SIG-M5 (cell line): ENCODE data around the gene GRIN2A.

Experiments used
- DNase-seq: peaks from one replicate; lab custom pipeline; 2025; lab: John Stamatoyannopoulos, UW

The GRIN2A gene

DNA sequence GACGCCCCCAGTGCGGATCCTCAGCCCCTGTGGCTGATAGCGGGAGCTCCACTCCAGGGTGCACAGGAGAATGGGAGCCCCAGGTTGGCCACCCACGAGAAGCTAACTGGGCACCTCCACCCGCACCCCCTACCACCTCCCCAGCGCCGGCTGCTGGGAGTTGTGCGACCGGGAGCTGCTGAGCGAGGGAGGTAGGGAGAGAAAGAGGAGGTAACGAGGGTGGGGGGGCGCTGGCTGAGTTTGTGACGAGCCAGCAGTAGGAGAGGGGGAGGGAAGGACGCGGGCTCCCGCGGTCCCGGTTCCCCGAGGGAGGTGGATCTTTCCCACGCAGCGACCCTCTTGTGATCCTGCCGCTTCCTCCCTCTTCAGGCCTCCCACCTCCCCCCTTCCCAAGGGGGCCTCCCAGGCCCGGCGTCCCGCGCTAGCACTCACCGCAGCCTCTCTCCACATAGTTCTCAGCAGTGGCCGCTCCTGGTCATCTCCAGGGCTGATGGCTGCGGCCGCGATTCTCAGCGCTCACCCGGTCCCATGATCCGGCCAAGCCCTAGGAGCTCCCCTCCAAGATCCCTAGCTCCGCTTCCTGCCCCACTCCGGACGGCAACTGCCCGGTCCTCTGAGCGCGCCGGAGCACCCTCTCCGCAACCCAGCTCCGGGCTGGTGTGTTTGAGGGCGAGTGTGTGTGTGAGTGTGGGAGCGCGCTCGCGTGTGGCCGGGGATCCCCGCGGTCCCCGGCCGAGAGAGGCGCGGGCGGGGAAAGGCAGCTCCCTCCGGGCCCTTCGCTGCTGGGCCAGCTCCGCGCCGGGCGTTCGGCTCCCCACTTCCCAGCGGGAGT lies at the start of gene GRIN2A:
TSS of gene GRIN2A (minus strand) at position 207 of the 832 bp plus-strand sequence. CDS start 2,017 bp downstream, outside the sequence.
- DNase-seq = no peak

- DNase-seq = no peak
Observed at GRCh38 chr16:10231563-10231962, 49.3 kb upstream of the GRIN2A start.

GRCh38 chr16:10228779-10229178 lies 46.6 kb upstream of the GRIN2A start:
- no peak for DNase-seq

GRCh38 chr16:10226987-10227306 lies 44.7 kb upstream of the GRIN2A start:
- DNase-seq = no peak

GRCh38 chr16:10226141-10226986 lies 44.1 kb upstream of the GRIN2A start:
- no peak for DNase-seq

- no peak for DNase-seq
Observed at GRCh38 chr16:10225653-10226052, 43.4 kb upstream of the GRIN2A start.

- no peak for DNase-seq
Observed at GRCh38 chr16:10224850-10225249, 42.6 kb upstream of the GRIN2A start.

DNA sequence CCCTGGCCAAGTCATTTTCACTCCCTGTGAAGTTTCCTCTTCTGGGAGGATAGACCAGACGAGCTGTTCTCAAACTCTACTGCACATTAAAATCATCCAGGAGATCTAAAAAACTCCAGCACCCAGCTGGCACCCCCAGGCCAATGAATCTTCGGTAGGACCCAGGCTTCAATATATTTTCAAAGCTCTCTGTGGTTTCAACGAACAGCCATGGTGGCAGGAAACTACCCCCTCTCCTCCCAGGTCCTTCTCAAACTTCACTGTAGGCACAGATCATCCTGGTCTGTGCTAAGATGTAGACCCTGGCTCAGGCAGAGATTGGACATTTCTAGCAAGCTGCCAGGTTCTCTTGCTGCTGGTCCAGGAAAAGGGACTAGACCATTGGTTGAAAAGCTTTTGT lies 38.7 kb upstream of the GRIN2A start:
- DNase-seq = no peak

GRCh38 chr16:10219742-10220141 lies 37.5 kb upstream of the GRIN2A start:
- DNase-seq = no peak

DNA sequence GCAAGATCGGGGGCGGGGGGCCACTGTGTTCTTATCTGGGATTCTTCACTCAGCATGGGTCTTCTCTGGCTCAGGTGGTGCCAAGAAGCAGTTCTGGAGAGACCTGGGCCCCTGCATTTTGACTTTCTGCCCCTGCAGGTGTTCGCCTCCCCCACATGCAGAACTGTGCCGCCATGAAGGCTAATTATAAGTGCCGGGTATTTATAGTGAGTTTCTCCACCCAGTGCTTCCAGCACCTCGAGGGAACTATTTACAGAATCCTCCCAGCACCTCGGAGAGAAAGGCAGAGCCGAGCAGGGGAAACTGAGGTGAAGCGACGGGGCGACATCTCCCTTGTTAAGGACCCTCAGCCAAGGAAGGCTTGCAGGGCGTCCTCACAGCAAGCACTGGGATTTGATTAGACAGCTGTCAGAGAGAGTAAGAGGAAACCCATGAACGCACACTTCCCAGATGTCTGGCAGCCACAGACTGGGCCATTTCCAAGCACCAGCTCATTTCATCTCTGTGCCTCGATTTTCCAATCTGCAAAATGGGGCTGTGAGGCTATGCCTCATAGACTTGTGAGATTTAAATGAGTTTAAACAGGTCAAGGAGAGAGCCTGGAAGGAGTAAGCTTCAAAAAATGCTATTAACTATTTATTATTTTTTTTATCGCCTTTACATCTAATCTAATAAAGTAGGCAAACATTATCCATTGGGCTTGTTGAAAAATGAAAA lies 36.4 kb upstream of the GRIN2A start:
- DNase-seq = no peak

DNA sequence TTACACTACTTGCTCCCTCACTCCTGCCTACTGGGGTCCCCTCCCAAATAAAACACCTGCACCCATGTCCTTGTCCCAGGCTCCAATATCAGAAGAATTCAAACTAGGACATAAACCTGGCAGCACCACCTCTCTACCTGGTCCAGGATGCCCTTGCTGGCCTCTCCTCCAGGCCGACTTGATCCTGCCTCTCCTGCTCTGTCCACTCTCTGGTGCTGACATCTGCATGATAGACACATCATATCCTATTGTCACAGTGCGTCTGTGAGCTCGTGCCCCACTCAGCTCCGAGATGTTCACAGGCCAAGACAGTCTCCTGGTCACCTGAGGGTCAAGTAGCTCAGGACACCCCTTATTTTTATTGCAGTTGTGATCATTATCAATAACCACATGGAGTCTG lies 31.5 kb upstream of the GRIN2A start:
- DNase-seq = no peak

- no peak for DNase-seq
Observed at GRCh38 chr16:10210944-10211343, 28.7 kb upstream of the GRIN2A start.

DNA sequence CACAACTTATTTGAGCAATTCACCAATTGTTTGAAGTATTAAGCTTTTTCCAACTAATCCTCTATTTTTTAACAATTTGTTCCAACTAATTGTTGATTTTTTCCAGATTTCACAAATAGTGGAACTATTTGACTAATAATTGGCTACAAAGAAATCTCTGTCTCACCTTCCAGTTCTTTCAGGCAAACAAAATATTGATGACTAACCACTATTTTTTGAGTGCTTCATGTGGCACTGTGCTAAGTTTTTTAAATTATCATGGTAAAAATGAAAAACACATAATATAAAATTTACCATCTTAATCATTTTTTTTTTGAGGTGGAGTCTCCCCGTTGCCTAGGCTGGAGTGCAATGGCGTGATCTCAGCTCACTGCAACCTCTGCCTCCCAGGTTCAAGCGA lies 24.6 kb upstream of the GRIN2A start:
- no peak for DNase-seq

DNA sequence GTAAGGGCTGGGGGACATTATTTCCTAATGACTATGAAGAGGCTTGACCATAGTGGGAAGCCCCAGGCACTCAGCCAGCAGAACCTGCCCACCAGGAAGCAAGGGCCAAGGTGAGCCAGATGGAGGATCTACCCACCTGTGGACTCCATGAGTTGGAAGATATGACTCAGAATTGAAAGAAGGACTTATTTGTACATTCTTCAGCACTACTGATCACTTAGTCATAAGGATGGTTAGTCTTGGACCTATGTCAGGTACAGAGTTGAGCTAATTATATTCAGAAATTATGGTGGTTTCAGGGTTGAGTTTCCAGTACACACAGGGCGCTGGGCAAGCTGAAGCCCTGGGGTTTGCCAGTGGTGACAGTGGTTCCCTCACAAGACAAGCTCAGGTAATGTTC lies 24.0 kb upstream of the GRIN2A start:
- DNase-seq = no peak

GRCh38 chr16:10205688-10206087 lies 23.5 kb upstream of the GRIN2A start:
- DNase-seq = no peak

- no peak for DNase-seq
Observed at GRCh38 chr16:10202649-10203048, 20.4 kb upstream of the GRIN2A start.

DNA sequence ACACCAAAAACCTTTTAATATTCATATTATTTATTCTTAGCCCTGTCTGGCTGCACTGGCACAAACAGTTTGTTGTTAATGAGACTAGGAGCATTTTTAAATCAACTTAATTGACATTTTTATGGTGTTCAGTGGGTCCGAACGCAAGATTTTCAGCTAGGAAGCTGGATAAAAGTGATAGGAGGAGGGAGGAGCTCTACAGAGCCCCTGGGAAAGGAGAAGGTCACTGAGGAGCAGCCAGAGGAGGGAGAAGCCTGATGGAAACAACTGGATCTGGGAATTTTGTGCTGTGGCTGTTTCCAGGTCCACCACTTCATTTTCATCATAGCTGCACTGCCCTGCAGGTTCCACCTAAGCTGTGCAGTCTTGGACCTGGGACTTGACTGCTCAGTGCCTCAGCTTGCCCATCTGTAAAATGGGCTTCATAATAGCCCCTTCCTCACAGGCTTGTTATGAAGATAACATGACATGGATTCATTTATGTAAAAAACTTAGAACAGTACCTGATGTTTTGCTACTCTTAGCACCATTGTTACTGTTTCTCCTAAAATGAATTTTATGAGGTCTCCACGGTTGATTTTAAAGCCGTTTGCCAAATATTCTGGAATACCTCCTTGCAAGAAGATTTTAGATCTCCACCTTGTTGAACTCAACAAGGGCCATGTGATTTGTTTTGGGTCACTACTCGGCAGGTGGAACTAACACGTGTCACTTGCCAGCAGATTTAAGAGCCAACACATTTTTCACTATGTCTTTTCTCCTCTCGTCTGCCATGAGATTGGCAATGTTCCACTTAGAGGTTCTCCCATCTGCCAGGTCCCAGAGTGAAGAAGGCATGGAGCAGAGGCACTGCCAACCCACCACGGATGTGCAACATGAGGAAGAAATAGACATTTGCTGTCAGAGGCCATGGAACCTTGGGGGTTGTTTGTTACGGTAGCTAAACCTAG lies 18.7 kb upstream of the GRIN2A start:
- DNase-seq = no peak

DNA sequence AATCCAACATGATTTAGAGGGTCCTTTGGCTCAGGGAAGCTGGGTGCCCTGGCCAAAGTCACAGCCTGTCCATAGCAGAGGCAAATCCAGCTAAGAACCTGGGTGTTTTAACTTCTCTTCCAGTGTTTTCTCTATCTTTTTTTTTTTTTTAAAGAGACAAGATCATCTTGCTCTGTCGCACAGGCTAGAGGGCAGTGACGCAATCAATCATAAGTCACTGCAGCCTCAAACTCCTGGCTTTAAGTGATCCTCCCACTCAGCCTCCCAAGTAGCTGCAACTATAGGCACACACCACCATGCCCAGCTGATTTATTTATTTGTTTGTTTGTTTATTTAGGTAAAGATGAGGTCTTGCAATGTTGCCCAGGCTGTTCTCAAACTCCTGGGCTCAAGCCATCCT lies 14.8 kb upstream of the GRIN2A start:
- no peak for DNase-seq

GRCh38 chr16:10191096-10191495 lies 8.9 kb upstream of the GRIN2A start:
- DNase-seq = no peak

- no peak for DNase-seq
Observed at GRCh38 chr16:10189861-10190390, 7.7 kb upstream of the GRIN2A start.

- no peak for DNase-seq
Observed at GRCh38 chr16:10188236-10188635, 6.0 kb upstream of the GRIN2A start.
